PC-9 (cell line): ENCODE results near the gene KRTAP6-3.

Experiments
- EZH2 ChIP-seq: fragments of 200-600 bp; sonication (generic); IDR thresholded peaks from 2 replicates; pipeline ENCODE4 v1.8.0; 2017; ENCODE audit warnings: antibody characterized with exemption, low read depth
- TF ChIP-seq, protein P1 (sequence below): fragments of 200-600 bp; sonication (generic); conservative IDR thresholded peaks from 2 replicates; pipeline ENCODE4 v1.6.1; 2017; ENCODE audit warnings: mixed run types, antibody characterized with exemption, mild to moderate bottlenecking, moderate library complexity

DNA sequence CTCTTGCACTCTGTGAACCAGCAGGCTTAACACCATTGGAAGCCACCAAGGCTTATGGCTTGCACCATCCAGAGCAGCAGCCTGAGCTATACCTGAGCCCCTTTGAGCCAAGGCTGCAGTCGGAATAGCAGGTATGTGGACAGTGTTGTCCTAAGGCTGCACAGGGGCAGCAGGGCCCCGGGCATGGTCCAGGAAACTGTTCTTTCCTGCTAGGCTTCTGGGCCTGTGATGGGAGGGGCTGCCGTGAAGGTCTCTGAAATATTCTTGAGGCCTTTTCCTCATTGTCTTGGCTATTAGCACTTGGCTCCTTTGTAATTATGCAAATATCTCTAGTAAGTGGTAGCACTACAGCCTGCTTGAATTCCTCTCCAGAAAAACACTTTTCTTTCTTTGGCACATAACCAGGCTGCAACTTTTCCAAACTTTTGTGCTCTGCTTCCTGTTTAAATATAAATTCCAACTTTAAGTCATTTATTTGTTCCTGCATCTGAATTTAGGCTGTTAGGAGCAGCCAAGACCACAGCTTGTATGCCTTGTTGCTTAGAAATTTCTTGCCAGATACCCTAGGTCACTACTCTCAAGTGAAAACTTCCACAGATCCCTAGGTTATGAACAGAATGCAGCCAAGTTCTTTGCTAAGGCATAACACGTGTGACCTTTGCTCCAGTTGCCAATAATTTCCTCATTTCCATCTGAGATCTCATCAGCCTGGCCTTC, 33.4 kb downstream of the KRTAP6-3 start:
- TF ChIP-seq, protein P1, sequence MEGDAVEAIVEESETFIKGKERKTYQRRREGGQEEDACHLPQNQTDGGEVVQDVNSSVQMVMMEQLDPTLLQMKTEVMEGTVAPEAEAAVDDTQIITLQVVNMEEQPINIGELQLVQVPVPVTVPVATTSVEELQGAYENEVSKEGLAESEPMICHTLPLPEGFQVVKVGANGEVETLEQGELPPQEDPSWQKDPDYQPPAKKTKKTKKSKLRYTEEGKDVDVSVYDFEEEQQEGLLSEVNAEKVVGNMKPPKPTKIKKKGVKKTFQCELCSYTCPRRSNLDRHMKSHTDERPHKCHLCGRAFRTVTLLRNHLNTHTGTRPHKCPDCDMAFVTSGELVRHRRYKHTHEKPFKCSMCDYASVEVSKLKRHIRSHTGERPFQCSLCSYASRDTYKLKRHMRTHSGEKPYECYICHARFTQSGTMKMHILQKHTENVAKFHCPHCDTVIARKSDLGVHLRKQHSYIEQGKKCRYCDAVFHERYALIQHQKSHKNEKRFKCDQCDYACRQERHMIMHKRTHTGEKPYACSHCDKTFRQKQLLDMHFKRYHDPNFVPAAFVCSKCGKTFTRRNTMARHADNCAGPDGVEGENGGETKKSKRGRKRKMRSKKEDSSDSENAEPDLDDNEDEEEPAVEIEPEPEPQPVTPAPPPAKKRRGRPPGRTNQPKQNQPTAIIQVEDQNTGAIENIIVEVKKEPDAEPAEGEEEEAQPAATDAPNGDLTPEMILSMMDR: no peak
- TF ChIP-seq EZH2: no peak
